ENCODE data around the gene REG3G.

Gene REG3G

GRCh38 chr2:79025421-79025820 is at the start of gene REG3G:
Gene REG3G (plus strand): TSS chr2:79025702. CDS start chr2:79026094, 392 bp downstream.
- in situ Hi-C loops (cut with HindIII; ENCODE audit: low sequenced_read_pairs) = no loop called here

DNA sequence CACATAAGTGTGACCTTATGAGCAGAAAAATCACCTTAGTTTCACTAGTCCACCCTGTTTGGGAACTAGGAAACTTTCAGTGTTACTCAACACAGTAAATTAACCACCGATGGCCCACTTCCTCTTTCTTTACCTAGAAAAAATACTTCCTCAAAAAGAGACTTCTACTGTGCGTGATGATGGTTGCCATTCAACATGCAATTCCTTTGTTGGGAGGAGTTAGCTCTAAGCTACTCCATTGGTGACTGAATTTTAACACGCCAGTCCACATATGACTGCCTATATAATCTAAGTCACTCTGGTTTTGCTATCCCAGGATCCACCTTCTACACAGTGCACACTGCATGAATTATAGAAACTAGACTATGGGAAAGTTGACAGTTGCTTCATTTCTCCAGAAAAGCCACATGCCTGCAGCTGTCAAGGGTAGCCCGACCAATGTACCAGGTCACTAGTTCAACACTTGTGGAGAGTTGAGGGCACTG is 47.8 kb upstream of the REG3G start:
- in situ Hi-C loops (cut with HindIII; ENCODE audit: low sequenced_read_pairs) = no loop called here

DNA sequence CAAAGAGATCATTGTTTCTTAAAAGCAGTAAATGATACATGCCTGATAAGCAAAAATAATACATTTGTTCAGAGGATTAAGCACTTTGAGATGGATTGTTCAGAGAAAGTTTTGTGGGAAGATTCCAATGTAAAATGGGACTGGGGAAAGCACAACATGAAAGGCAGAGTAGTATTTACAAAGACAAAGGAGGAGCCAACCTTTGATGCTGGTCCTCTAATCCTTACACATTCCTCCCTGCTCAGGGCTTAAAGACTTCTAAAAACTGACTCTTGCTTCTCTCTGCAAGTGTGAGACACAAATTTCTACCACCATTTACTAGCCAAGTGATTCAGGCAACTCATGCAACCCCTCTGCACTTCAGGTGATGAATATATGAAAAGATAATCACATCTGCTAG is 47.2 kb upstream of the REG3G start:
- in situ Hi-C loops (cut with HindIII; ENCODE audit: low sequenced_read_pairs) = no loop called here

DNA sequence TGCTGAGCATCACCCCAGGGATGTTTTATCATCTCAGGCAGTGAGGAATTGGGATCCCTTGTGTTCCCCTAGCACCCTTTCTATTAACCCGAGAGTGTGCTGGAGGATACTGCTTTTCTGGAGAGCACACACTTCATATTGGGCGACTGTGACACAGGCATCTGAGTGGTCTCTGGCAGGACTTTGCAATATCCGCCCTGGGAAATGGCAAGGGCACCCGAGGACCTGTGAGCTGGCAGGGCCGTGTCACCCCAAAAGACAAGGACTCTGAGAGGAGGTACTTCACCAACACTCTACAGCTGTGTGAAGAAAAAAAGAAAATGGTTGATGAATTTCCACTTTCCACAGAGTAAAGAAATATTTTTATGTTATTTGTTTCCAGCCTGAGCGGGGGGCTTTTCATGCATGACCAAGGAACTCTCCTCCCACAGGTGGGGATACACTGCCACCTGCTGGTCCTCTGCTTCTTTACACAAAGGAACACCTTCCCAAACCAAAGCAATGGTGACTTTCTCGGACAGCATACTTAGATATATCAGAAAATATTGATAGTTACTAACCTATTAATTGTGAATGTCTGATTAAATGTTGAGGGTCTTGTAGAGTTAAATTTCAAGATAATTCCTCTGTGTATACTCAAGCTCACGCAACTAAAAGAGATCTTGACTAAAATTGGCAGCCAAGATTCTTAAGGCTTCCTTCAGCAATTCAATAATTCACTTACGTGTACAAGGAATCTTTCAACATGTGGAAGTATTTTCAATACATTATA is 45.9 kb upstream of the REG3G start:
- in situ Hi-C loops (cut with HindIII; ENCODE audit: low sequenced_read_pairs) = no loop called here

DNA sequence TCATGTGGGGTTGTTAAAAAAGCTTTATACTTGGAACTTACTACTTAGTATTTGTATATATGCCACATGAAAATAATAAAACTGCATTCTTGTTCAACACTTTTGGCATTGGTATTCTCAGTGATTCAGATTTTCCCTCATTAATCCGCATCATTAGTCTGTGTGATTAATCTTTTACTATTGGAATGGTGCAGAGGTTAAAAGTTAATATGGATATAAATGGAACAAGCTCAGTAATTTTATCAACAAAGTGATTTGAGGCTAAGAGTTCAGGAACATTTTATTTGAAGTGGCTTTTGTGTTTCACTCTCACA is 45.4 kb upstream of the REG3G start:
- in situ Hi-C loops (cut with HindIII; ENCODE audit: low sequenced_read_pairs) = no loop called here

DNA sequence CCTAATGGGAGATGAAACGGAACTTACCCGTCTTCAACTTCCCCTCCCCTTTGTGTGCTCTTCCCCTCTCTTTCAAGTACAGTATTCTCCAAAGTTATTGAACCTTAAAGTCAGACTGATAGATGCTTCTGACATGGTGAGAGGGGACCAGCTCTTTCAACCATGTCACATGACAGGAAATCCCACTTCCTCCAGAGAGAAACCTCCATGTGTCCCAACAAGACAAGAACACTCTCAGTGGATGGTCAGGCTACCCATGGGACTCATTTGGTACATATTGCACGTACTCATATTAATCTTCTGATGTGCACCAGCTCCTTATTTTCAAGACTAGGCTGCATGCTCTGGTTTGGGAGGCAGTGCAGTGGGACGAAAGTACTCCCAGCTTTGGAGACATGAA is 44.6 kb upstream of the REG3G start:
- in situ Hi-C loops (cut with HindIII; ENCODE audit: low sequenced_read_pairs) = no loop called here

DNA sequence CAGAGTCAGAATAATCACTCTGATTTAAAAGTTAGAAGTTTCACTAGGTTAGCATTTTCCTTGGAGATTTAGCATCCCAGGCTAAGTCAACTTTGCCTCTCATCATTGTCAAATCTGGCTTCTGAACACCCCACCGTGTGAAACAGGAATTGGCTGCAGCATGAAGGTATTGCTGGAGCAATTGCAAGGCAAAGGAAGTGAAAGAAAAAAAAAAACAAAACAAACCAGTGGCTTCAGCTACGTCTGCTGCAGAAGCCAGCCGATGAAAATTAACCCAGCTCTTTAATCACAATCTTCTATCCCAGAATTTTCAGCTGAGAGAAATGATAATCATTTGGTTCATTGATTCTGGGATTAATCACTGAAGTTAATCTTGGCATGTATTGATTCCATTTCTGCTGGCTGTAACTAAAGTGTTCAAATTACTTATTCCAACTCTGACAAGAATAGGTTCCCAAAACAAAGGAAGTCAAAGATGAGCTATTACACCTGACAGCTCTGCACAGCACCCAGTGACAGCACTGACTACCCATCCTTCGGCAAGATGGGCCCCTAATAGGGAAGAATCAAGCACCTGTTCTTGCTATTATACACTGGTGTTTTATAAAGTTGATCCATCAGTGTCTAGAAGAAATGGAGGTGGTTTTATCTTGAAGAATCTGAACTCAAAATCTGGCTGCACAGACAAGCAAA is 42.7 kb upstream of the REG3G start:
- in situ Hi-C loops (cut with HindIII; ENCODE audit: low sequenced_read_pairs) = no loop called here

DNA sequence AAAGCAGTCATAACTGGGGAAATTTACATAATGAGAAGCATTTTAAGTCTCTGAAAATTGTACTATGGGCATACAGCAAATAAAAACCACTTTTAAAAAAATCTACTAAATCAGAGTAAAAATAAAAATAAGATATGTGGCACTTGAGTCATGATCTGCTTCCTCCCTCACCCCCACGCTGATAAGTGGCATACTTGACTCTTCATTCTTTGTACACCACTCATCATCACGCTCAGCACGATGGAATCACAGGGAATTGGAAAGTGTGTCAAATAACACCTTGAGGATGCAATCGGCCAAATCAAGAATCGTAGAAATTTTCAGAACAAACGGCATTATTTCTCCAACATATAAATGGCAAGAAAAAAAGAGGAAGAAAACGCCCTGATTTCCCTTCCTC is 41.1 kb upstream of the REG3G start:
- in situ Hi-C loops (cut with HindIII; ENCODE audit: low sequenced_read_pairs) = no loop called here

GRCh38 chr2:78985558-78985957 is 39.9 kb upstream of the REG3G start:
- in situ Hi-C loops (cut with HindIII; ENCODE audit: low sequenced_read_pairs) = no loop called here

DNA sequence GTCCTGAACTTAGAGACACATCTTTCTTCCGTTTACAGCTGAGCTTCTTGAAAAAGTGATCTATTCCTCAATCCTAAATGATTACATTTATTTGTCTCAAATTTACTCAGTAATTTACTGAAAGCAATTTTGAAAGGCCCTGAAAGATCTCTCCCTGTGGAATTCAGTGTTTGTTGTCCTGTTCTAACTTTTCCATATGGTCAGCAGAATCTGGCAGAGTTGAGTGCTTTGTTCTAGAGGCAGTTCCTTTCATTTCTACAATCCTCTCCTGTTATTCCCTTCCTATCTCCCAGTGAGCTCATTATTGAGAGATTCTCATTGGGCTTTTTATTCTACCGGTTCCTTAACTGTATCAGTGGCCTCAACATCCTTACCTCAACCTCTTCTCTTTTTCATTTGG is 36.5 kb upstream of the REG3G start:
- in situ Hi-C loops (cut with HindIII; ENCODE audit: low sequenced_read_pairs) = no loop called here

DNA sequence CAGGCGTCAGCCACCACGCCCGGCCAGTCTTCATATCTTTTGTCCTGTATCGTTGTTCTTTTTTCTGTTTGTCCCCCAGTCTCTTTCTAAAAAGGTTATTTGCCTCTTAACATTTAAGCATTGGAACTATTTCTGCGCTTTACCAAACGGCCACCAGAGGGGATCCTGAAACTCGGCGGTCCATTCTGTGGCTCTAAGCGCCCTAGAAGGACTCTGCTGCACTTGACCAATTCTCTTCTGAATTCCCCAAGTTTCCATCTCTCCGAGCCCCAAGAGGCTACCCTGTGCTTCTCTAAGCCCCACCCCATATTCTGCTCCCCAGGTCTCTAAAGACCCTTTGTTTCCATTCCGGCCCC is 33.1 kb upstream of the REG3G start:
- in situ Hi-C loops (cut with HindIII; ENCODE audit: low sequenced_read_pairs) = no loop called here

DNA sequence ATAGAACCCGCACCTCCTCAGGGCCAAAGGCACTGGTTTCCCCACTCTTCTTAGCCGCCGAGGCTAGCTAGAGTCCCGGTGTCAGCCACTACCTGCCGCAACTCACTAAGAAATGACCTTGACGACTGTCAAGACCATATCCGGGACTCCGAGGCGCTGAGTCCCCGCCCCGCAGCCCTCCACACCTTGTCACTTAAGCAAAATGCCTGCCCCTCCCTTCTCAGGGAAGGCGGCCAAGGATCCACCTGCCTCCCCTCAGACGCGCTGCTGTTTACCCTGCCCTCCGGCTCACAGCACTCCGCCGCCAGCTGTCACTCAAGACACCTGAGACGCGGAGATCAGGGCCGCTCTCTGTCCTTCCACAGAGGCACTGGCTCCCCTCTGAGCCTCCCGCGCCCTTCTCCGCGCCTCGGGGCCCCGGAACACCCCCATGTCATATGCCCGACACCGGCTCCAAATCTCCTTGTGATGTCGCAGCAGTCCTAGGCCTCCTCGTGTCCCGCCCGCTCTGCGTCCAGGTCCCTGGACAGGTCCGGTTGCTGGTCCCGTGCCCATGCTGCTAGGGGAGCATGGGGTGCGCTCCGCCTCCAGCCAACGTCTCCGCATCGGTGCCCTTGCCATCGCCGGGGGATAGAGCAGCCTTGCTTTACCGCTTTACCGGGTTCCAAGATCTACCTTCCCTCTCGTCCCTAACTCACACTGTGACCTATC is 32.5 kb upstream of the REG3G start:
- in situ Hi-C loops (cut with HindIII; ENCODE audit: low sequenced_read_pairs) = no loop called here

DNA sequence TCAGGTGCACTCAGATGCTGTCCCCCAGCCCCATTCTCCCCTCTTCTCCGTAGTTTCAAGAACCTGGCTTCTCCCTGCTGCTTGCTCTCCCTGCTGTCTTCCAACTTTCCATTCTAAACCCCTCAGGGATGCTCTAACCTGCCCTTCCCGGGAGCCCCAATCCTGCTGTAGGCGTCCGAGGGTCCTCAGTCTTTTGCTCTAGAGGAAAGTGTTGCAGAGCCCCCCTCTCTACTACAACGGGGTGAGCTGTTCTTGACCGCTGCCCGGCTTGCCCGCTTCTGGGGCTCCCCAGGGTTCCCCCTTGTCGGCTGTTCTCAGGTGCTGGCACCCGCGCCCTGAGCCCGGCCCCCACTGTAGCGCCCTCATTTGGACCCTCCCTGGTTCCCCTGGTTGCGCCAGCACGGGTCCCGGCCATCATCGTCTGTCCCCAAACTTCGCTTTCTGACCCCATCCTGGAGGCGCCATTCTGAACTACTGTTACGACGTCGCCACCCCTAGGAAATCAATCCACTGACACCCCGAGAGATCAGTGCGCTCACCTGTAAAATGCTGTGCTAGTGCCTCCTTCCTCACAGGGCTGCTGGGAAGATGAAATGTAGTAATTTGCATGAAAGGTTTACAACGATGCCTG is 31.9 kb upstream of the REG3G start:
- in situ Hi-C loops (cut with HindIII; ENCODE audit: low sequenced_read_pairs) = no loop called here

DNA sequence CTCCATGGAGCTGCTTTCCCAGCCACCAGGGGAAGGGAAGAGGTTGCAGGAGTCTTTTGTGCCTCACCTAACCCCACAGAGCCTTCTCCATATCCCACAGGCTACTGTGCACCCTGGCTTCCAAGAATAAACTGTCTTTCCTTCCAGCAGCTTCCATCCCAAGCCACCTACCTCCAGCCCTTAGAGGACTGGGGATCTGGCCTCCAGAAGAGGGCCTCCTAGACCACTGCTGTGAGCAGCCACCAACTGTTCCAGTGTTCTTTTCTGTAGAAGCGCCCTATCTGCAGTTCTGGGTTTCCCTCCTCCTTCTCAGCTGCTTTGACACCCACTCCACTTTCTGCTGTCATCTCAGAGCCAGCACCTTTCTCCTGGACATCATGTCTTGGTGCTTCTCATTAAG is 30.7 kb upstream of the REG3G start:
- in situ Hi-C loops (cut with HindIII; ENCODE audit: low sequenced_read_pairs) = no loop called here

DNA sequence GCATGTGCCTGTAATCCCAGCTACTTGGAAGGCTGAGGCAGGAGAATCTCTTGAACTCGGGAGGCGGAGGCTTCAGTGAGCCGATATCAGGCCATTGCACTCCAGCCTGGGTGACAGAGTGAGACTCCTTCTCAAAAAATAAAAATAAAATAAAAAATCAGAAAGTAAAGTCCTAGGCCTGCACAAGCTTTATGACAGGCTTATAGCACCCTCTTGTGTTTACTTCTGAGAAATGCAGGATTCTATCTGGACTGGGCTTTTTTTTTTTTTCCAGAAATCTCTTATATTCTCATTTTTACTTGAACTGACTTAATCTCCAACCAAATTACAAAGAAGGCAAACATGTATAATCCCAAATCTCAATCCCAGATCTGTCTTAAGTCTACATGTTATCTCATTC is 26.1 kb upstream of the REG3G start:
- in situ Hi-C loops (cut with HindIII; ENCODE audit: low sequenced_read_pairs) = no loop called here

DNA sequence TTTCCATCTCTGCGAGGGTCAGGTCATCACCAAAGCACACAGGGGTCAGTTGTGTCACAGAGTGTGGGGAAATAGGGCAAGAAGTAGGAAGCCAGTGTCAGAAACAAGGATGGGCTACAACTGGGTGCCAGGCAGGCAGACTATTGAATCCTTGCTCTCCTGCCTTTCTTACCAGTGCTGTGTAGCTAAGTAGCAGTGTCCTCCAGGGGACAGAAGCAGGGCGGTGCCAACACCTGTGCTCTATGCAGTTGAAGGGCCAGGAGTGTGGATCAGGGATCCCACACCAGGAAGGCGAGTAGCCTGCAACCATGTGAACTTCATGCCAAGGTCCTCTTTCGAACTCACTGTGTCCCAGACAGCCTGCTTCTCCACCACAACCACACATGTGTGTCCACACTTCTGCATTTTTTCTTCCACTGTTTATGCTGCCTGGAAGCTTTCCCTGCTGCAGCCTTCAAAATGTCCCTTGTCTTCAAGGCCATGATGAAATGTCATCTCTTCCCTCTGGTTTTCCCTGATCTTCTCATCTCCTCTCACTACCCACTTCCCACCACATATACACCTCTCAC is 25.4 kb upstream of the REG3G start:
- in situ Hi-C loops (cut with HindIII; ENCODE audit: low sequenced_read_pairs) = no loop called here

GRCh38 chr2:79001285-79001684 is 24.2 kb upstream of the REG3G start:
- in situ Hi-C loops (cut with HindIII; ENCODE audit: low sequenced_read_pairs) = no loop called here

DNA sequence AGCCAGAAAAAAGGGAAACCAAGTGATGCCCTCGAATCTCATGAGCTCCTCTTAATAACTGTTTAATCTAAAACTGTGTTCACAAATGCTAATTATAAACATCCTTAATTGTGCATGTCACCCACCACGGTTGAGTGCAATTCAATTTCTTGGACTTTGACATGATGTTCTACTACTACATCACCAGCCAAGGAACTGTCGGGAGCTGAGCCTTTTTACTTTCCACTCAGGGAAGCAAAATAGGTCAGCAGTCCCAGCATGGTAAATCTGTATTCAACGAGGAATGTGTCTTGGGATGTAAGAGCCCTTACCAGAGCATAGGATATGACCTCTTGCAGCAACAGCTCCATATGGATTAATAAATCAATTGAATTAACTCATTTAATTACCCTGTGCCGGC is 20.8 kb upstream of the REG3G start:
- in situ Hi-C loops (cut with HindIII; ENCODE audit: low sequenced_read_pairs) = no loop called here

DNA sequence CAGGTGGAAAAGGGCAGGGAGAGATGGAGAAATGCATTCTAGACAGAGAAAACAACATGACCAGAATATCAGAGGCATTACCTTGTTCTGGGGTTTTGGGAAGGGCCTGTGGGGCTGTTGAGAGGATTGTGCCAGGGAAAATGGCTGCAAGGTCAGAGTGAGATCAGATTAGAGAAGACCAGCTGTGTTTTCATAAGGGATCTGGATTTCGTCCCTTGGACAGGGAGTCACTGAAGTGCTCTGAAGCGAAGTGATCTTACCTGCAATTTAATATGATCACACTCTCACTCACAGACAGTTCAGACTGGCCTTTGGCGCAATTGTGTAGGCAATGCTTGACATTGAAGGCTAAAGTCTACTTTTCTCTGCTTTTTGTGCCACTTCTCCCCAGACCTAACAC is 20.3 kb upstream of the REG3G start:
- in situ Hi-C loops (cut with HindIII; ENCODE audit: low sequenced_read_pairs) = no loop called here

GRCh38 chr2:79009388-79009787 is 16.1 kb upstream of the REG3G start:
- in situ Hi-C loops (cut with HindIII; ENCODE audit: low sequenced_read_pairs) = no loop called here

DNA sequence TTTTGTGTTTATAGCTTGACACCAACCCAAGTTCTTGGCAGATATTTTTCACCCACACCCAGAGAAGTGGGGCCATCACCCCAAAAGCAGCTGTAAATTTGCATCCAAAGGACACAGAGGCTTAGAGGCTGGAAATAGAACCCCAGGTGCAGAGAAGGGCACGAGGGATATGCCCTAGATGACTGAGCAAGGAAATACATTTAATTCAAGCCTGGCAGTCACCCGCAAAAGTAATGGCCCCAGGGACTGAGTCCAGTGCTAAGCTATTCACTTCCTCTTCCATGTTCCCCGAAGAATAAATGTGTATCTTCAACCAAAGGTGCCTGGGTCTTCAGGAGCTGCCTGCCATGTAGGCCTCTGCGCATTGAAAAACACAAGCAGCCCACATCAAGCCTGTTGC is 14.0 kb upstream of the REG3G start:
- in situ Hi-C loops (cut with HindIII; ENCODE audit: low sequenced_read_pairs) = no loop called here

Data from DLD1 (cell line).